GM21526 (cell line): Measurements from ENCODE around the gene PCDH18.

Experiments used
- ATAC-seq: cut with Tn5 transposase; IDR thresholded peaks from one replicate; pipeline ENCODE4 v1.9.1; 2021; ENCODE audit warnings: moderate library complexity; ENCODE audit not compliant: unreplicated experiment, low FRiP score

Gene PCDH18

DNA sequence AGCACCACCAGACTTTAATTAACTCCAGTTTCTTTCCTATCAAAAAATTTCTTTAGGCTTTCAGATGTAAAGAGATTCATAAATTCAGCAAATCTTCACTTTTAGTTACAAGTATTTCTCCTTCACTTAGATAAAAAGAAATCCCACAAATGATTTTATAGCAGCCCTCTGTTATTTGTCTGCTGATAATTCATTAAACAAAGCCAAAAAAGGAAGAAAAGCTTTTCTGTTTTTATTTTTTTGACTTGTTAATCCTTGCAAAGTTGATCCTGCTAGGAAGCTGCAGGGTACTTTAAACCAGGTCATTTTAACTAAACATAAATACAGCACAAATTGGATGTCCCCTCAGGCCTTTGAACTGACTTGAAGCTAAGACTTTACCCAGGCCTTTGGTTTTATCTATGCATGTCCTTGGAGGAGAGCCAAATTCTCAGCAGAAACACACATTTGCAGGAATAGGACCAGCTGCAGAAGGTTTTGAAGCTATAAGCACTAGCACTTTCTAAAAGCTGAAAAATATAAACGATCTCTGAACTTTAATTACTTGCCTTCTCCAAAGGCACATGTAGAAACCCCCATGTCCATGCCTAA lies 57.5 kb downstream of the PCDH18 start:
- no peak for ATAC-seq

DNA sequence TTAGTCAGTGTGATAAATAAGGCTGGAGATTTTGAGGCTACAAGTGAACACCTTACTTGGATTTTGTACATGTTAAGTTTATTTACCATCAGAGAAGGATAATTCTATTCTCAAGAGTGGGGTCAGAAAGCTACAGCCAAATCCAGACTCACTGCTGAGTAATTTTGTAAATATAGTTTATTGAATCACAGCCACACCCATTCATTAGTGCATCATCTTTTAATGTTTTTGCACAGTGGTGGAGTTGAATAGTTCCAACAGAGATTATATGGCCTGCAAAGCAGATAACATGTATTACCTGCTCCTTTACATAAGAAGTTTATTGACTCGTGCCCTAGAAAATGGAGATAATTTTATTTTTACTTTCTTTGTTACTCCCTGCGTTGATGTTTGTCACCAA lies 60.4 kb downstream of the PCDH18 start:
- no peak for ATAC-seq

DNA sequence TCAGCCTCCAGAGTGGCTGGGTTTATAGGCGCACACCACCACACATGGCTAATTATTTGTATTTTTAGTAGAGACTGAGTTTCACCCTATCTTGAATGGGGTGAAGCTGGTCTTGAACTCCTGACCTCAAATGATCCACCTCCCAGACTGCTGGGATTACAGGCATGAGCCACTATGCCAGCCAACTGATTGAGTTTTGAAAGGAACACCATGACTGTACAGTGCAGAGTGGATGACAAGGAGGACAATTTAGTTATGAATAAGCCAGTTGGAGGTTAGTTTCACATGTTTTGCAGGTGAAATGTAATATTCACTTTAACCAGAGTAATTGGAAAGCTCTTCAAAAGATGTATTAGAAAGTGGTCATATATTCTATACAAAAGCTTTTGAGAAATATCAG lies 60.8 kb downstream of the PCDH18 start:
- no peak for ATAC-seq

DNA sequence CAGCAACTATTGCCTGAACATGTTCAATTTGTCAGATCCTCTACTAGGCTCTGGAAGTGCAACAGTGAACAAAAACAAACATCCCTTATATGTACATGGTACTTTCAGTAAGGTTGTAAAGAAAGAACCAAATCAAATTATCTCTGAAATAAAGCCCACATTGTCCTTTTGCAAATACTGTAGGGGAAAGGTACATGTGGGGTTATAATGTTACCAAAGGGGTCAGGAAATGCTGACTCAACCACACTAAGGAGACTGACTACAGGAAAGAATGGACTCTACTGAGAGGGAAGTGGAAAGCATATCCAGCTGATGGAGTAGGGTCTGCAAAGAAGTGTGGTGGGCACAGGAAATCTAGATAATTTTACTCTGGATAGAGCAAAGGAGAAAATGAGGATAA lies 61.5 kb downstream of the PCDH18 start:
- no peak for ATAC-seq
